Renal cortical epithelial cell (primary cell): ENCODE measurements around the gene KIAA0408. TPM values are rescaled to one million over a fixed set of nuclear protein-coding genes. Genes with fewer than 3 reads are reported as not detected.
"Not testable (repeated sequence)": the region's sequence is repeated elsewhere in the genome, so short reads cannot be mapped to it uniquely, and the experiment has no call there.

Experiments used
- DNase-seq: peaks from one replicate; pipeline ENCODE4 v3.0.0-alpha.2; 2011; ENCODE audit warnings: low read depth
- total RNA-seq: library from RNA; depleted of rRNA; stranded (reverse); fragments of >200 nt; gene quantifications from 2 replicates; pipeline ENCODE4 v1.2.3, GENCODE V29; 2014

KIAA0408 gene
- total RNA-seq, 1 donor from 2014 or later = 4.4 TPM

DNA sequence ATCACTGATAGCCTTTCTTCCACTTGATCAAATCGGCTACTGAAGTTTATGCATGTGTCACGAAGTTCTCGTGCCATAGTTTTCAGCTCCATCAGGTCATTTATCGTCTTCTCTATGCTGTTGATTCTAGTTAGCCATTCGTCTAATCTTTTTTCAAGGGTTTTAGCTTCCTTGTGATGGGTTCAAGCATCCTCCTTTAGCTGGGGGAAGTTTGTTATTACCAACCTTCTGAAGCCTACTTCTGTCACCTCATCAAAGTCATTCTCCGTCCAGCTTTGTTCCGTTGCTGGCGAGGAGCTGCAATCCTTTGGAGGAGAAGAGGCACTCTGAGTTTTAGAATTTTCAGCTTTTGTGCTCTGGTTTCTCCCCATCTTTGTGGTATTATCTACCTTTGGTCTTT lies 47.2 kb downstream of the KIAA0408 start:
- DNase-seq = not testable (repeated sequence)

Other genes with a start within 250 kb of the KIAA0408 start
- 36.8 and 59.7 TPM in 2 replicates for gene RNF146, start 192.5 kb downstream of the KIAA0408 start, total RNA-seq
- 80.1 and 94.8 TPM in 2 replicates for gene ECHDC1, start 115.8 kb downstream of the KIAA0408 start, total RNA-seq
- 0.25 and 1.0 TPM in 2 replicates for gene C6orf58, start 117.8 kb upstream of the KIAA0408 start, total RNA-seq